Astrocyte of the hippocampus (primary cell): Measurements from ENCODE around the gene CXCL16.

Experiments used
- DNase-seq: peaks from one replicate; pipeline ENCODE4 v3.0.0; 2011; ENCODE audit warnings: low read depth, low spot score

CXCL16 gene

GRCh38 chr17:4751932-4752331 lies 12.2 kb upstream of the CXCL16 start:
- DNase-seq = no peak

- no peak for DNase-seq
Measured at GRCh38 chr17:4750606-4751005, 10.9 kb upstream of the CXCL16 start.

- DNase-seq = no peak
Measured at GRCh38 chr17:4748686-4749085, 9.0 kb upstream of the CXCL16 start.

GRCh38 chr17:4747847-4748246 lies 8.1 kb upstream of the CXCL16 start:
- DNase-seq = no peak

- DNase-seq = peak; percentile 21
Measured at GRCh38 chr17:4744999-4745969, 5.6 kb upstream of the CXCL16 start.

- no peak for DNase-seq
Measured at GRCh38 chr17:4743898-4744297, 4.2 kb upstream of the CXCL16 start.

- no peak for DNase-seq
Measured at GRCh38 chr17:4743216-4743615, 3.5 kb upstream of the CXCL16 start.

- DNase-seq = no peak
Measured at GRCh38 chr17:4742629-4743028, 2.9 kb upstream of the CXCL16 start.

GRCh38 chr17:4742133-4742532 lies 2.4 kb upstream of the CXCL16 start:
- no peak for DNase-seq

- no peak for DNase-seq
Measured at GRCh38 chr17:4741544-4741943, 1.8 kb upstream of the CXCL16 start.

GRCh38 chr17:4740584-4740983 lies 856 bp upstream of the CXCL16 start:
- no peak for DNase-seq

GRCh38 chr17:4740025-4740351 lies 260 bp upstream of the CXCL16 start:
- DNase-seq = no peak

GRCh38 chr17:4738136-4739121 lies 1.3 kb downstream of the CXCL16 start:
- DNase-seq = no peak

- no peak for DNase-seq
Measured at GRCh38 chr17:4735876-4736651, 3.7 kb downstream of the CXCL16 start.

GRCh38 chr17:4734857-4735475 lies 4.8 kb downstream of the CXCL16 start:
- DNase-seq = no peak

GRCh38 chr17:4733073-4733531 lies 6.6 kb downstream of the CXCL16 start:
- no peak for DNase-seq

GRCh38 chr17:4728124-4728523 lies 11.6 kb downstream of the CXCL16 start:
- no peak for DNase-seq

GRCh38 chr17:4725646-4726310 lies 13.9 kb downstream of the CXCL16 start:
- DNase-seq = no peak

GRCh38 chr17:4724650-4725049 lies 15.1 kb downstream of the CXCL16 start:
- no peak for DNase-seq

GRCh38 chr17:4722678-4723240 lies 17.0 kb downstream of the CXCL16 start:
- DNase-seq = no peak
